ENCODE measurements around the gene RAB11FIP4. TPM values are rescaled to one million over a fixed set of nuclear protein-coding genes. Genes with fewer than 3 reads are reported as not detected.

RAB11FIP4 gene
- total and polyA plus RNA-seq, 9 donors = 1.8 to 16.5 (median 6.4) TPM

DNA sequence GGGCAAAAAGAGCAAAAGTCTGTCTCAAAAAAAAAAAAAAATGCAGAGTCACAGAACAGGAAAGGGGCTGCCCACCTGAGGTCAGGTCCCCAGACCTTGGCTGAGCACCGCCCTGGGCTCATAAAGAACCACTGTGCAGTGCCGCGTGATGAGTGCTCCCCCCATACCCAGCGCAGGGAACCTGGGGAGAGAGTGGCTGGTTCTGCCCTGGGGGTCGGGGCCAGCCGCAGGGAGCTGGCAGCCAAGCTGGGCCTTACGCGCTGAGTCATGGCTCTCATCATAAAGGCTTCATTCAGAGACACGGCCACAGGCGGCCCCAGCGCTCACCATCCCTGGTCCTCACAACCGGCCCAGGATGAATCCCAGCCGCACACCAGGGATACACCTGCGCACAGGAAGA, 80.7 kb downstream of the RAB11FIP4 start:
- Histone ChIP-seq H3K27ac (no peak overlapping the region), H3K36me3 (no peaks in the 10 kb centered on the region), H3K4me1 (ENCODE audit: insufficient read depth) (no peaks in the 10 kb centered on the region), H3K9me3 (no peaks in the 10 kb centered on the region), H3K4me3 (no peak overlapping the region), H3K27me3 (no peaks in the 10 kb centered on the region)
- TF ChIP-seq, protein P1, sequence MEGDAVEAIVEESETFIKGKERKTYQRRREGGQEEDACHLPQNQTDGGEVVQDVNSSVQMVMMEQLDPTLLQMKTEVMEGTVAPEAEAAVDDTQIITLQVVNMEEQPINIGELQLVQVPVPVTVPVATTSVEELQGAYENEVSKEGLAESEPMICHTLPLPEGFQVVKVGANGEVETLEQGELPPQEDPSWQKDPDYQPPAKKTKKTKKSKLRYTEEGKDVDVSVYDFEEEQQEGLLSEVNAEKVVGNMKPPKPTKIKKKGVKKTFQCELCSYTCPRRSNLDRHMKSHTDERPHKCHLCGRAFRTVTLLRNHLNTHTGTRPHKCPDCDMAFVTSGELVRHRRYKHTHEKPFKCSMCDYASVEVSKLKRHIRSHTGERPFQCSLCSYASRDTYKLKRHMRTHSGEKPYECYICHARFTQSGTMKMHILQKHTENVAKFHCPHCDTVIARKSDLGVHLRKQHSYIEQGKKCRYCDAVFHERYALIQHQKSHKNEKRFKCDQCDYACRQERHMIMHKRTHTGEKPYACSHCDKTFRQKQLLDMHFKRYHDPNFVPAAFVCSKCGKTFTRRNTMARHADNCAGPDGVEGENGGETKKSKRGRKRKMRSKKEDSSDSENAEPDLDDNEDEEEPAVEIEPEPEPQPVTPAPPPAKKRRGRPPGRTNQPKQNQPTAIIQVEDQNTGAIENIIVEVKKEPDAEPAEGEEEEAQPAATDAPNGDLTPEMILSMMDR (IDR thresholded peaks at IDR 0.05) = no peak
- TF ChIP-seq EP300 (IDR thresholded peaks at IDR 0.05) (no peak), POLR2A (IDR thresholded peaks at IDR 0.05) (no peak)
- intact Hi-C loops (cut with DNase I) = no loop called here
- DNase-seq = no peak
- WGBS, 3 donors = 82 to 93% (median 84%) methylated on average over 14 of the region's 14 CpGs

DNA sequence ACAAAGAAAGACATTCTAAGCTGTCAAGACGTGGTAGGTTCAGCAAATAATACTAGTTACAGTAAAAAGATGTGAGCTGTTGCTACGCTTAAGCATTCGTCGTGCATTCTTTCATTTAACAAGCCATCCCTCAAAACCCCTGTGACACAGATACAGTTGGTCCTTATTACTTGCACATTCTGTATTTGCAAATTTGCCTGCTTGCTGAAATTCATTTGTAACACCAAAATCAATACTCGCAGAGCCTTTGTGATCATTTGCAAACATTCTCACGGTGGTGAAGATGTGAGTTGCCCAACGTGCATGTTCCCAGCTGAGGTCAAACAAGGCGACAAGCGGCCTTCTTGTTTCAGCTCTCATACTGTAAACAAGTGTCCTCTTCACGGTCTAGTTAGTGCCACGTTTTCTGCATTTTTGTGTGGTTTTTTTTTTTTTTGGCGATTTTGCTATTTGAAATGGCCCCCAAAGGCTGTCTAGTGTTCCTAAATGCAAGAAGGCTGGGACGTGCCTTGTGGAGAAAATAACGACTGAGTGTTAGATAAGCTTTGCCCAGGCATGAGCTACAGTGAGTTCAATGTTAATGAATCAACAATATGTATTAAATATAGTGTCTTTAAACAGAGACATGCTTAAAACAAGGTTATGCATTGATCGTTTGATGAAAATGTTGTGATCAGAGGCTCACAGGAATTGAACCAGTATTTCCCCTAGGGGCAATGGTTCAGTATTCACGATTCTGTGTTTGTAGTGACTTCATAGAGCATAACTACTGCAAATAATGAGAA, 84.1 kb downstream of the RAB11FIP4 start:
- no peak overlapping the region for H3K4me3 ChIP-seq
- intact Hi-C loops (cut with DNase I) = loop anchor here in 1 of 4 donors (5.0 kb wide), 1 partner anchor 38 kb away; no protein-coding TSS in a partner anchor
- H3K27me3 ChIP-seq = no peaks in the 10 kb centered on the region
- no peak for DNase-seq
- H3K36me3 ChIP-seq = no peaks in the 10 kb centered on the region
- 65 to 69% (median 69%) methylated on average over 16 of the region's 16 CpGs for WGBS, 3 donors
- TF ChIP-seq POLR2A (IDR thresholded peaks at IDR 0.05) = no peak
- TF ChIP-seq EP300 (IDR thresholded peaks at IDR 0.05) = no peak
- TF ChIP-seq, protein P1 (IDR thresholded peaks at IDR 0.05) = no peak
- no peak overlapping the region for H3K27ac ChIP-seq
- H3K9me3 ChIP-seq = no peaks in the 10 kb centered on the region
- no peaks in the 10 kb centered on the region for H3K4me1 ChIP-seq (ENCODE audit: insufficient read depth)

DNA sequence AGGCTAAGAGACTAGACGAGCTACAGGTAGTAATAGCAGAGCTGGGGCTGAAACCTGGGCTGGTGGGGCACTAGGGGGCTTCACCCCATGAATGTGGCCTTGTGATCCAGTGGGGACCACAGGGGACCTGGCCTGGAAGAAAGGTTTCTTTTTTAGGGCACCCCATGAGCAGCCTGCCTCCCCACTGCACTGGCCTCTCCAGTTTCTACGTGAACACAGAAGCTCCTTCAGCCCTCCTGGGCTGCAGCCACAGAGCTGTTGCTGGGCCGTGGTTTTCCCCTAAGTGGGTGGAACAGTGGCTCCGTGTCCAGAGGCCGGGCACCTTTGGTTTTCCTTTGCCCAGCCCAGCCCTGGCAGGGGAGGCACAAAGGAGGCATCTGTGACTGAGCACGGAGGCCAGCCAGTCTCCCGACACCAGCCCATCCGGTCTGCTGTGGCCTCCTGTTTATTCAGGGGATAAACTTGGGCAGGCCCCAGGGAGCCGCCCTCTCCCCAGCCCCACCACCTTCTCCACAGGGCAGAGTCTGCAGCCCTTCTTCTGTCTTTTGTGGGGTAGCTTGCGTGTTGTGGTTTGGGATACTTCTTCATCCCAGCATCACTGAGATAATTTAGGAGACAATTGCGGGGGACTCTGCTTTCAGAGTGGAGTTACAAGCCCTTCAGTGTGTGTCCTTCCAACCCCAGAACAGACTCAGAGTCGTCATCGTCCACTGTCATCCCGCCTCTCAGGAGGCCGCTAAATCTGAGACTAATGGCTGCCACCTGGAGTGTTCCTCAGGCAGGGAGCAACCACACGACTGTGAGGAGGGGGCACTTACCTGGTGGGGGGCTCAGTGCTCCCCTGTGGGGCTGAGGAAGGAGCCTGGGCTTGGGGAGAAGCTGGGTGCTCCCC, 85.3 kb downstream of the RAB11FIP4 start:
- TF ChIP-seq POLR2A (IDR thresholded peaks at IDR 0.05) = no peak
- TF ChIP-seq EP300 (IDR thresholded peaks at IDR 0.05) = no peak
- TF ChIP-seq, protein P1 (IDR thresholded peaks at IDR 0.05) = no peak
- Histone ChIP-seq H3K27me3 (no peaks in the 10 kb centered on the region), H3K4me1 (ENCODE audit: insufficient read depth) (no peaks in the 10 kb centered on the region), H3K27ac (no peak overlapping the region), H3K36me3 (no peaks in the 10 kb centered on the region), H3K4me3 (no peak overlapping the region), H3K9me3 (no peaks in the 10 kb centered on the region)
- WGBS, 3 donors = 61 to 69% (median 61%) methylated on average over 16 of the region's 16 CpGs
- intact Hi-C loops (cut with DNase I) = loop anchor here in 1 of 4 donors (5.0 kb wide), 1 partner anchor 39 kb away; no protein-coding TSS in a partner anchor
- DNase-seq = no peak

DNA sequence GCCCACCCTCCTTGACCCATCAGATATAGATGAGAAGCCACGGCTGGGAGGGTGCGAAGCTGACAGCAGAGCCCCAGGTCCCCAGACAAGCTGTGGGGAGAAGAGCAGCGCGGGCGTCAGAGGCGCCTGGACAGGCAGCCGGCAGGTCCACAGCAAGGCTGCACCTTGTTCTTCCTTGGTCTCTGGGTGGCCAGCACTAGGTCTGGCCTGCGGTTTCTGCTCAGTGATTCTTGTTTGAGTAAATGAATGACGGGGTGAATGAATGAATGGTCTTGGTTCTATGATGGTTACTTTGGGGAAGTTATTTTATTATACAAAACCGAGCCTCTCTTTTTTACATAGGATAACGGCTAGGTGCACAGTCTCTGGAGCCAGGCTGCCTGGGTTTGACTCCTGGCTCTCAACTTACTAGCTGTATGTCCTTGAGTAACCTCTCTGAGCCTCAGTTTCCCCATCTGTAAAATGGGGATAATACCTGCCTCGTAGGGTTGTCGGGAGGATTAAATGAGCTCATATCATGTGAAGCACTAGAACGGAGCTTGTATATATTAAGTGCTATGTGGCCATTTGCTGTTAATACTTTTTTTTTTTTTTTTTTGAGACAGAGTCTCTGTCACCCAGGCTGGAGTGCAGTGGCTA, 86.1 kb downstream of the RAB11FIP4 start:
- no peak for DNase-seq
- no peak overlapping the region for H3K4me3 ChIP-seq
- H3K27ac ChIP-seq = no peak overlapping the region
- intact Hi-C loops (cut with DNase I) = loop anchor here in 1 of 4 donors (5.0 kb wide), 1 partner anchor 40 kb away; no protein-coding TSS in a partner anchor
- H3K36me3 ChIP-seq = no peaks in the 10 kb centered on the region
- no peaks in the 10 kb centered on the region for H3K9me3 ChIP-seq
- no peaks in the 10 kb centered on the region for H3K27me3 ChIP-seq
- WGBS, 3 donors = 85 to 90% (median 88%) methylated on average over 14 of the region's 14 CpGs
- H3K4me1 ChIP-seq (ENCODE audit: insufficient read depth) = no peaks in the 10 kb centered on the region
- TF ChIP-seq POLR2A (IDR thresholded peaks at IDR 0.05) (no peak), EP300 (IDR thresholded peaks at IDR 0.05) (no peak)
- TF ChIP-seq, protein P1 (IDR thresholded peaks at IDR 0.05) = no peak
